Thyroid gland (tissue), 4 donors: Measurements from ENCODE around the gene SPDYE16. TPM values are rescaled to one million over a fixed set of nuclear protein-coding genes. Genes with fewer than 3 reads are reported as not detected.
"Not testable (repeated sequence)": the region's sequence is repeated elsewhere in the genome, so short reads cannot be mapped to it uniquely, and the experiment has no call there.

Experiments
- DNase-seq, 2 donors: peaks; one replicate each; pipeline ENCODE4 v3.0.0-alpha.2; 2019
- H3K27ac ChIP-seq, 3 donors: fragments of 200-600 bp; sonication (generic); 1 replicate in 2 of 3; 2 replicates in 1 of 3; pipeline ENCODE4 v1.5.1; 2016 to 2019; ENCODE audit warnings: mild to moderate bottlenecking in 1 of 3, moderate library complexity in 1 of 3
- H3K27me3 ChIP-seq: fragments of 200-600 bp; sonication (generic); one replicate; pipeline ENCODE4 v1.5.1; 2019
- H3K36me3 ChIP-seq, 2 donors: fragments of 200-600 bp; sonication (generic); one replicate each; pipeline ENCODE4 v1.5.1; 2016 to 2019
- H3K4me1 ChIP-seq, 2 donors: fragments of 200-600 bp; sonication (generic); one replicate each; pipeline ENCODE4 v1.5.1; 2017 to 2019
- H3K4me3 ChIP-seq, 3 donors: fragments of 200-600 bp; sonication (generic); replicated peaks in 1 of 3; 1 replicate in 2 of 3; 2 replicates in 1 of 3; pipeline ENCODE4 v1.5.1; 2016; ENCODE audit warnings: mild to moderate bottlenecking in 1 of 3
- H3K9me3 ChIP-seq: fragments of 200-600 bp; sonication (generic); one replicate; pipeline ENCODE4 v1.5.1; 2017
- WGBS, 2 donors: methylation state at CpG; one replicate each; pipeline ENCODE4 v1.1.5; 2017; 5-methylcytosine and 5-hydroxymethylcytosine counted together
- intact Hi-C: fragments of 100-400 bp; cut with DNase I; formaldehyde crosslinking; loops from one replicate; pipeline ENCODE4 v1.15.1; 2023
- small RNA-seq: library from RNA; depleted of rRNA; stranded (forward); fragments of <200 nt; gene quantifications from one replicate; pipeline ENCODE3, GENCODE V24; 2016
- total RNA-seq, 4 donors: library from RNA; depleted of rRNA; stranded (reverse); fragments of >200 nt; gene quantifications; one replicate each; pipeline ENCODE4 v1.2.3, GENCODE V29; 2016

The SPDYE16 gene
- total RNA-seq, 4 donors from 2014 or later = 0.29 to 0.33 TPM; not detected in 2

DNA sequence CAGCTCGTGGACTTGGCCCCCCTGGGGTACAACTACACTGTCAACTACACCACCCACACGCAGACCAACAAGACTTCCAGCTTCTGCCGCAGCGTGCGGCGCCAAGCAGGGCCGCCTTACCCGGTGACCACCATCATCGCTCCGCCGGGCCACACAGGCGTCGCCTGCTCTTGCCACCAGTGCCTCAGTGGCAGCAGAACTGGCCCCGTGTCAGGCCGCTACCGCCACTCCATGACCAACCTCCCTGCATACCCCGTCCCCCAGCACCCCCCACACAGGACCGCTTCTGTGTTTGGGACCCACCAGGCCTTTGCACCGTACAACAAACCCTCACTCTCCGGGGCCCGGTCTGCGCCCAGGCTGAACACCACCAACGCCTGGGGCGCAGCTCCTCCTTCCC, 60.4 kb downstream of the SPDYE16 start:
- H3K36me3 ChIP-seq, H3K4me1 ChIP-seq, H3K4me3 ChIP-seq, intact Hi-C loops, DNase-seq, H3K27me3 ChIP-seq, H3K27ac ChIP-seq, H3K9me3 ChIP-seq: not testable (repeated sequence)
- 97% methylated on average over 24 of the region's 24 CpGs for WGBS, 2 donors

Small RNAs within 50 kb of the gene (small RNA-seq; reads per million reads assigned to genes)
- not detected for gene RF00019

Other genes starting within 250 kb of the SPDYE16 start
- gene HSPB1, start 240.6 kb downstream of the SPDYE16 start, total RNA-seq = 100 to 1,000 TPM; 388 to 879 (median 551) TPM
- gene YWHAG, start 184.3 kb downstream of the SPDYE16 start, total RNA-seq = 10 to 100 TPM; 37.4 to 43.4 (median 41.4) TPM
- 10 to 100 TPM in 3 of 4 donors, 1 to 10 TPM in 1; 3.6 to 14.0 (median 13.4) TPM for gene SSC4D, start 133.6 kb downstream of the SPDYE16 start, total RNA-seq
- 1 to 10 TPM in 1 of 4 donors, under 1 TPM in 2, not detected in 1; 0.39 to 1.0 (median 0.94) TPM for gene ZP3, start 118.3 kb downstream of the SPDYE16 start, total RNA-seq
- 10 to 100 TPM; 20.4 to 32.5 (median 25.2) TPM for gene DTX2, start 81.6 kb downstream of the SPDYE16 start, total RNA-seq
- gene UPK3B, start 32.7 kb downstream of the SPDYE16 start, total RNA-seq = 10 to 100 TPM in 1 of 4 donors, 1 to 10 TPM in 3; 1.0 to 10.8 (median 1.3) TPM
- 1 to 10 TPM; 2.7 to 5.3 (median 4.4) TPM for gene POMZP3, start 84.0 kb upstream of the SPDYE16 start, total RNA-seq